ENCODE data around the gene BPIFB6. TPM values are rescaled to one million over a fixed set of nuclear protein-coding genes. Genes with fewer than 3 reads are reported as not detected.

BPIFB6 gene
- total and polyA plus RNA-seq, 7 donors, result not detected

GRCh38 chr20:32999603-33000250, 31.7 kb upstream of the BPIFB6 start:
- H3K4me1 ChIP-seq, result no peaks in the 10 kb centered on the region
- H3K9me3 ChIP-seq, result peaks cover 3% of the 10 kb centered on the region
- TF ChIP-seq, protein P1, sequence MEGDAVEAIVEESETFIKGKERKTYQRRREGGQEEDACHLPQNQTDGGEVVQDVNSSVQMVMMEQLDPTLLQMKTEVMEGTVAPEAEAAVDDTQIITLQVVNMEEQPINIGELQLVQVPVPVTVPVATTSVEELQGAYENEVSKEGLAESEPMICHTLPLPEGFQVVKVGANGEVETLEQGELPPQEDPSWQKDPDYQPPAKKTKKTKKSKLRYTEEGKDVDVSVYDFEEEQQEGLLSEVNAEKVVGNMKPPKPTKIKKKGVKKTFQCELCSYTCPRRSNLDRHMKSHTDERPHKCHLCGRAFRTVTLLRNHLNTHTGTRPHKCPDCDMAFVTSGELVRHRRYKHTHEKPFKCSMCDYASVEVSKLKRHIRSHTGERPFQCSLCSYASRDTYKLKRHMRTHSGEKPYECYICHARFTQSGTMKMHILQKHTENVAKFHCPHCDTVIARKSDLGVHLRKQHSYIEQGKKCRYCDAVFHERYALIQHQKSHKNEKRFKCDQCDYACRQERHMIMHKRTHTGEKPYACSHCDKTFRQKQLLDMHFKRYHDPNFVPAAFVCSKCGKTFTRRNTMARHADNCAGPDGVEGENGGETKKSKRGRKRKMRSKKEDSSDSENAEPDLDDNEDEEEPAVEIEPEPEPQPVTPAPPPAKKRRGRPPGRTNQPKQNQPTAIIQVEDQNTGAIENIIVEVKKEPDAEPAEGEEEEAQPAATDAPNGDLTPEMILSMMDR (IDR thresholded peaks at IDR 0.05), result no peak
- H3K27ac ChIP-seq, result no peak overlapping the region
- DNase-seq, result no peak
- no peak overlapping the region for H3K4me3 ChIP-seq
- intact Hi-C loops (cut with DNase I), result no loop called here
- no peaks in the 10 kb centered on the region for H3K36me3 ChIP-seq (ENCODE audit: insufficient read depth in 1 of 2, low read depth in 1 of 2)
- H3K27me3 ChIP-seq (ENCODE audit: insufficient read depth in 3 of 3, low read length in 2 of 3), result peaks cover 0 to 2% (median 0%) of the 10 kb centered on the region in 3 donors
- ATAC-seq, result no peak
- 48 to 64% (median 57%) methylated on average over 9 of the region's 9 CpGs for WGBS, 3 donors

DNA sequence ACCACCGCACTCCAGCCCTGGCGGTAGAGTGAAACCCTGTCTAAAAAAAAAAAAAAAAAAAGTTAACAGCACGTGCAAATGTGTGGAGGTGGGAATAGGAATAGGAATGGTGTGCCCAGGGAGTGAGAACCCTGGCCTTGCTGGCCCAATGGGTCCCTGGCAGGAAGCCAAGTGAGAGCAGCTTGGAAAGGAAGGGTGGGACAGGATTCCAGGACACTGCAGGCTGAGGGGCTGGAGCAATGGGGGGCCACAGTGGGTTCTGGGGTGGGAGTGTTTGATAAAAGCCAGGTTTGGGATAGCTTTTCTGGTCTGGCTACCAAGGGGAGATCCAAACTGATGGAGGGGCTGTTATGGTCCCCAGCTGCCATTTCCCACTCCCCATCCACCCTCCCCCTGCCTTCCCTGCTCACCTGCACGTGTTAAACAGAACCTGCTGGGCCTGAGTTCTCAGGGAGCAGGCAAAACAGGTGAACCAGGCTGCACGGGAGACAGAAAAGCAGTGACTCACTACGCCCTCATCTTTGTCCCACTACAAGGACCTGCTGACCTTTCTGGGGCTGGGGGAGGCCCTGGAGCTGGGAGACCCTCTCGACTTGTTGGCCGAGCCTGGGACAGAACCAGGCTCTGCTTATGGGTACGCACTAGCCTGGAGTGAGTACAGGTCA, 30.5 kb upstream of the BPIFB6 start:
- 54 to 58% (median 58%) methylated on average over 9 of the region's 9 CpGs for WGBS, 3 donors
- Histone ChIP-seq H3K36me3 (ENCODE audit: insufficient read depth in 1 of 2, low read depth in 1 of 2) (no peaks in the 10 kb centered on the region), H3K4me3 (no peak overlapping the region), H3K9me3 (no peaks in the 10 kb centered on the region), H3K4me1 (no peaks in the 10 kb centered on the region), H3K27me3 (ENCODE audit: insufficient read depth in 3 of 3, low read length in 2 of 3) (no peaks in the 10 kb centered on the region), H3K27ac (no peak overlapping the region)
- intact Hi-C loops (cut with DNase I), result no loop called here
- DNase-seq, result no peak
- TF ChIP-seq, protein P1 (IDR thresholded peaks at IDR 0.05), result no peak
- no peak for ATAC-seq

- no peak for DNase-seq
- WGBS, 3 donors, result 76 to 83% (median 81%) methylated on average over 7 of the region's 7 CpGs
- Histone ChIP-seq H3K27ac (no peak overlapping the region), H3K9me3 (no peaks in the 10 kb centered on the region), H3K27me3 (ENCODE audit: insufficient read depth in 3 of 3, low read length in 2 of 3) (no peaks in the 10 kb centered on the region), H3K36me3 (ENCODE audit: insufficient read depth in 1 of 2, low read depth in 1 of 2) (no peaks in the 10 kb centered on the region), H3K4me3 (no peak overlapping the region), H3K4me1 (no peaks in the 10 kb centered on the region)
- TF ChIP-seq, protein P1 (IDR thresholded peaks at IDR 0.05), result no peak
- no peak for ATAC-seq
- intact Hi-C loops (cut with DNase I), result no loop called here
Observed at GRCh38 chr20:33002087-33002808, 29.2 kb upstream of the BPIFB6 start.

- intact Hi-C loops (cut with DNase I), result loop anchor here in 1 of 2 donors (1.0 kb wide), 1 partner anchor 25 kb away; no protein-coding TSS in a partner anchor
- 74 to 86% (median 78%) methylated on average over 6 of the region's 6 CpGs for WGBS, 3 donors
Observed at GRCh38 chr20:33004141-33004751, 27.2 kb upstream of the BPIFB6 start, which contains the start of gene SUN5. Gene SUN5 (minus strand): TSS chr20:33004433. CDS start chr20:33004340, 93 bp downstream.

More at GRCh38 chr20:33004141-33004751, 27.2 kb upstream of the BPIFB6 start, which contains the start of gene SUN5:
- Histone ChIP-seq H3K4me1 (no peaks in the 10 kb centered on the region), H3K36me3 (ENCODE audit: insufficient read depth in 1 of 2, low read depth in 1 of 2) (no peaks in the 10 kb centered on the region), H3K9me3 (no peaks in the 10 kb centered on the region), H3K4me3 (no peak within 1 kb of the TSS), H3K27me3 (ENCODE audit: insufficient read depth in 3 of 3, low read length in 2 of 3) (no peaks in the 10 kb centered on the region), H3K27ac (no peak within 1 kb of the TSS)
- TF ChIP-seq, protein P1 (IDR thresholded peaks at IDR 0.05), result no peak
- DNase-seq, result no peak
- no peak for ATAC-seq
